Loucy (cell line): ENCODE data around the gene YWHAQ.

ENCODE experiments used
- H2AFZ ChIP-seq: fragments of 200-600 bp; sonication (generic); 2 replicates; pipeline ENCODE4 v1.6.0; 2016; ENCODE audit warnings: antibody characterized with exemption, mild to moderate bottlenecking, low read length, moderate library complexity
- H3F3A ChIP-seq: fragments of 200-600 bp; 2 replicates; pipeline ENCODE4 v1.6.0; 2016; ENCODE audit warnings: antibody characterized with exemption, low read depth, mild to moderate bottlenecking
- H3K27me3 ChIP-seq: fragments of 200-600 bp; sonication (generic); 2 replicates; pipeline ENCODE4 v1.6.1; 2014; ENCODE audit warnings: low read length, mild to moderate bottlenecking; ENCODE audit not compliant: insufficient read depth, poor library complexity, severe bottlenecking
- H3K36me3 ChIP-seq: fragments of 200-600 bp; sonication (generic); 2 replicates; pipeline ENCODE4 v1.6.1; 2016; ENCODE audit warnings: low read length; ENCODE audit not compliant: insufficient read depth
- H3K4me1 ChIP-seq: fragments of 200-600 bp; sonication (generic); 2 replicates; pipeline ENCODE4 v1.5.1; 2014; ENCODE audit warnings: low read length, mild to moderate bottlenecking; ENCODE audit not compliant: insufficient read depth, poor library complexity, severe bottlenecking
- H3K4me2 ChIP-seq: fragments of 200-600 bp; sonication (generic); 2 replicates; pipeline ENCODE4 v1.6.0; 2014; ENCODE audit warnings: antibody characterized with exemption, low read length, low read depth, mild to moderate bottlenecking; ENCODE audit not compliant: poor library complexity, severe bottlenecking
- H3K4me3 ChIP-seq: fragments of 200-600 bp; sonication (generic); 2 replicates; pipeline ENCODE4 v1.5.1; 2014; ENCODE audit warnings: low read length, mild to moderate bottlenecking, mixed read lengths; ENCODE audit not compliant: poor library complexity, severe bottlenecking
- H3K79me2 ChIP-seq: fragments of 200-600 bp; sonication (generic); 2 replicates; pipeline ENCODE4 v1.6.1; 2014; ENCODE audit warnings: low read length; ENCODE audit not compliant: insufficient read depth
- H3K9ac ChIP-seq: fragments of 200-600 bp; sonication (generic); 2 replicates; pipeline ENCODE4 v1.6.0; 2014; ENCODE audit warnings: mild to moderate bottlenecking, low read depth, low read length, moderate library complexity; ENCODE audit not compliant: poor library complexity, severe bottlenecking
- H3K9me2 ChIP-seq: fragments of 200-600 bp; sonication (generic); replicated peaks from 2 replicates; pipeline ENCODE4 v1.6.1; 2016; ENCODE audit warnings: low read depth, low read length, mixed read lengths
- H3K9me3 ChIP-seq: fragments of 200-600 bp; sonication (generic); 2 replicates; pipeline ENCODE4 v1.6.1; 2014; ENCODE audit warnings: mild to moderate bottlenecking, antibody characterized with exemption, low read length, low read depth; ENCODE audit not compliant: insufficient read depth
- H4K20me1 ChIP-seq: fragments of 200-600 bp; sonication (generic); 2 replicates; pipeline ENCODE4 v1.6.0; 2014; ENCODE audit warnings: antibody characterized with exemption, low read length, mild to moderate bottlenecking; ENCODE audit not compliant: insufficient read depth, poor library complexity, severe bottlenecking
- EZH2phosphoT487 ChIP-seq: fragments of 200-600 bp; IDR thresholded peaks from 2 replicates; pipeline ENCODE4 v1.6.1; 2018; ENCODE audit warnings: antibody characterized with exemption, mild to moderate bottlenecking, moderate library complexity, borderline replicate concordance
- TF ChIP-seq, protein P1 (sequence below): fragments of 200-600 bp; sonication (generic); conservative IDR thresholded peaks from 2 replicates; pipeline ENCODE4 v1.5.1; 2014; ENCODE audit warnings: mild to moderate bottlenecking, antibody characterized with exemption, low read length

Gene YWHAQ

DNA sequence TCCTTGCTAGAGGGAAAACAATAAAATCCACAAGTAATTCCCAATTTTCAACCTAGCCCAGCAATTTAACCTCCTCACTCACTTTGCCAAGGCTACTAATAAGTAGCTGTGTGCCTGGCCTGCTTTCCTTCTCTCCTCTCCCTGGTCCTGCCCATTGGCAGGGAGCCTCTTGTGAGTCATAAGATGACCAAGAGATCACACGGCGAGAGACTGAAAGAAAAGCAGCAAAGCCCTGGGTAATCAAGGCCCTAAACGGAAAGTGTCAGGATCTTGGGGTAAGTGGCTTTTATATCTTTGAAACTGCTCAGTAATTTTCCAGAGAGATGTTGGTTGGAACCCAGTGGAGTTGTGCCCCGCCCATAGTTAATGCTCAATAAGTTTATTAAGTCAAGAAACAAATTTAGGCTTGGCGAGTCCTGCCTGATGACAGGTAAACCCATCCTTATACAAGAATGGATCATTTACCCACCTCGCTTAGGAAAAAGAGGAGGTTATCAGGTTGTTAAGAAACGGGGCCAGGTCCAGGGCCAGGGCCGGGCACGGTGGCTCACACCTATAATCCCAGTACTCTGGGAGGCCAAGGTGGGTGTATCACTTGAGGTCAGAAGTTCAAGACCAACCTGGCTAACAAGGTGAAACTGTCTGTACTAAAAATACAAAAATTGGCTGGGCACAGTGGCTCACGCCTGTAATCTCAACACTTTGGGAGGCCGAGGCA lies 65.2 kb downstream of the YWHAQ start:
- H3K4me3 ChIP-seq: no peak overlapping the region
- H3K4me2 ChIP-seq: no peak overlapping the region
- H3K79me2 ChIP-seq: no peaks in the 10 kb centered on the region
- no peak overlapping the region for H3K9ac ChIP-seq
- H3K9me3 ChIP-seq: no peaks in the 10 kb centered on the region
- no peak overlapping the region for H2AFZ ChIP-seq
- TF ChIP-seq EZH2phosphoT487: no peak
- TF ChIP-seq, protein P1, sequence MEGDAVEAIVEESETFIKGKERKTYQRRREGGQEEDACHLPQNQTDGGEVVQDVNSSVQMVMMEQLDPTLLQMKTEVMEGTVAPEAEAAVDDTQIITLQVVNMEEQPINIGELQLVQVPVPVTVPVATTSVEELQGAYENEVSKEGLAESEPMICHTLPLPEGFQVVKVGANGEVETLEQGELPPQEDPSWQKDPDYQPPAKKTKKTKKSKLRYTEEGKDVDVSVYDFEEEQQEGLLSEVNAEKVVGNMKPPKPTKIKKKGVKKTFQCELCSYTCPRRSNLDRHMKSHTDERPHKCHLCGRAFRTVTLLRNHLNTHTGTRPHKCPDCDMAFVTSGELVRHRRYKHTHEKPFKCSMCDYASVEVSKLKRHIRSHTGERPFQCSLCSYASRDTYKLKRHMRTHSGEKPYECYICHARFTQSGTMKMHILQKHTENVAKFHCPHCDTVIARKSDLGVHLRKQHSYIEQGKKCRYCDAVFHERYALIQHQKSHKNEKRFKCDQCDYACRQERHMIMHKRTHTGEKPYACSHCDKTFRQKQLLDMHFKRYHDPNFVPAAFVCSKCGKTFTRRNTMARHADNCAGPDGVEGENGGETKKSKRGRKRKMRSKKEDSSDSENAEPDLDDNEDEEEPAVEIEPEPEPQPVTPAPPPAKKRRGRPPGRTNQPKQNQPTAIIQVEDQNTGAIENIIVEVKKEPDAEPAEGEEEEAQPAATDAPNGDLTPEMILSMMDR: no peak
- H3K9me2 ChIP-seq: no peaks in the 10 kb centered on the region
- no peaks in the 10 kb centered on the region for H3K36me3 ChIP-seq
- H3F3A ChIP-seq: no peaks in the 10 kb centered on the region
- H4K20me1 ChIP-seq: no peaks in the 10 kb centered on the region
- H3K4me1 ChIP-seq: no peaks in the 10 kb centered on the region
- no peaks in the 10 kb centered on the region for H3K27me3 ChIP-seq

DNA sequence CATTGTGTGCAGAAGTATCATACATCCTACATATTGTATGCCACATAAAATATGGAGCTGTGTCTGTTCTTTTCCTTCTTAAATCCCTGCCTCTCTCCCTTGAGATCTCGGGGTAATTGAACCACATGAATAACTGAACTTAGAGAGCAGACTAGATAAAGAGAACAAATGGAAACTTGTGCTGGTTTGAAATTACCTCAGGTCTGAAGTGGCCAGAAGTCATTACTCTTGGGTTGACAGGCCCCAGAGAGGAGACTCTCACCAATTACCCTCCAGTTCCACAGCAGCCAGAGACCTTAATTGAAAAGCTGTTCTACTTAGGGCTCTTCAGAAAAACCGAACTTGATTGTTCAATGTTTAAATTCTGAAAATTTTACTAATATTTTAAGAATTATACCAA lies 70.2 kb downstream of the YWHAQ start:
- TF ChIP-seq, protein P1: no peak
- TF ChIP-seq EZH2phosphoT487: no peak
- no peaks in the 10 kb centered on the region for H4K20me1 ChIP-seq
- H3K9me2 ChIP-seq: no peaks in the 10 kb centered on the region
- H3K9me3 ChIP-seq: no peaks in the 10 kb centered on the region
- no peaks in the 10 kb centered on the region for H3K36me3 ChIP-seq
- H3F3A ChIP-seq: 0 out of 2 replicates have a peak, but pooled peaks cover 3% of the 10 kb centered on the region
- no peak overlapping the region for H3K9ac ChIP-seq
- no peak overlapping the region for H3K4me3 ChIP-seq
- peaks cover 15% of the 10 kb centered on the region for H3K79me2 ChIP-seq
- no peak overlapping the region for H2AFZ ChIP-seq
- H3K4me1 ChIP-seq: peaks cover 6% of the 10 kb centered on the region
- no peak overlapping the region for H3K4me2 ChIP-seq
- no peaks in the 10 kb centered on the region for H3K27me3 ChIP-seq

DNA sequence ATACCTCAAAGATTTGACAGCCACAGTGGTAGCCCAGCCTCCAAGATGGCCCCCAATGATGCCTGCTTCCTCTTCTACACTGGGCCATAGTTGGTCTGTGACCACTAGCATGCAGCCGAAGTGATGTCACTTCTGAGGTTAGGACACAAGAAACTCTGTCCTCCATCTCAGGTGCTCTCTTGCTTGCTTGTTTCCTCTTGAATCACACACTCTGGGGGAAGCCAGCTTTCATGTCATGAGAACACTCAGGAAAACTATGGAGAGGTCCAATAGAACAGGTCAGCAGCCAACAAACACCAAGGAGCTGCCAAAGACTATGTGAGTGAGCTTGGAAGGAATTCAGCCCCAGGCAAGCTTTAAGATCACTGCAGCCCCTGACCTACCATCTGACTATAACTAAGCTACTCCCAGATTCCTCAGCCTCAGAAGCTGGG lies 71.8 kb downstream of the YWHAQ start:
- Histone ChIP-seq H3K4me3 (no peak overlapping the region), H3K36me3 (no peaks in the 10 kb centered on the region), H3K9me2 (no peaks in the 10 kb centered on the region), H3K79me2 (peaks cover 30% of the 10 kb centered on the region), H3F3A (0 out of 2 replicates have a peak, but pooled peaks cover 3% of the 10 kb centered on the region), H3K9me3 (no peaks in the 10 kb centered on the region), H3K4me1 (peaks cover 6% of the 10 kb centered on the region), H3K4me2 (no peak overlapping the region), H3K27me3 (no peaks in the 10 kb centered on the region), H3K9ac (no peak overlapping the region), H2AFZ (no peak overlapping the region), H4K20me1 (peaks cover 15% of the 10 kb centered on the region)
- TF ChIP-seq EZH2phosphoT487: no peak
- TF ChIP-seq, protein P1: no peak
